HCT116 (cell line): ENCODE measurements around the gene ITPR2. TPM values are rescaled to one million over a fixed set of nuclear protein-coding genes. Genes with fewer than 3 reads are reported as not detected.

ENCODE experiments used
- ATAC-seq: fragments of 200-7000 bp; cut with Tn5 transposase; 2 replicates; pipeline ENCODE4 v1.9.1; 2020; ENCODE audit warnings: mild to moderate bottlenecking, moderate library complexity
- BruUV-seq: library from RNA; stranded (reverse); fragments of 400-500 nt; replicated peaks from 2 replicates; lab custom pipeline; 2021; lab: Mats Ljungman, UMichigan
- CTCF ChIA-PET: fragments of 300-600 bp; sonication (Branson Sonifier 250); formaldehyde crosslinking; loops from one replicate; lab custom pipeline; 2021; ENCODE audit warnings: antibody characterized with exemption; lab: Charles Lee
- POLR2A ChIA-PET: fragments of 300-600, 350-600 bp; sonication (Branson Sonifier 250); formaldehyde crosslinking; loops from one replicate; lab custom pipeline; 2021; ENCODE audit warnings: antibody characterized with exemption; lab: Charles Lee
- RAD21 ChIA-PET, 2 experiments: fragments of 300-600 bp; sonication (Branson Sonifier 250); formaldehyde crosslinking; loops; one replicate each; lab custom pipeline; 2023; ENCODE audit warnings: low total read pairs in 2 of 2; ENCODE audit not compliant: uncharacterized antibody in 2 of 2, unreplicated experiment in 2 of 2, low non-redundant PET in 1 of 2; lab: Charles Lee
- DNase-seq: peaks from one replicate; pipeline ENCODE4 v3.0.0-alpha.2; 2010; ENCODE audit warnings: low read depth, low spot score
- H2AFZ ChIP-seq: fragments of 200-600 bp; shearing (Covaris generic), sonication (generic); 2 replicates; pipeline ENCODE4 v1.6.1; 2017; ENCODE audit warnings: low read depth, mixed run types, mixed read lengths, antibody characterized with exemption, low read length; ENCODE audit not compliant: poor library complexity, severe bottlenecking
- H3K27ac ChIP-seq: 2 replicates; pipeline ENCODE4 v1.5.1; 2012; ENCODE audit warnings: low read depth, low read length
- H3K27me3 ChIP-seq: fragments of 200-600 bp; sonication (generic); 2 replicates; pipeline ENCODE4 v1.6.1; 2016; ENCODE audit warnings: mixed run types, low read length, mixed read lengths; ENCODE audit not compliant: insufficient read depth
- H3K36me3 ChIP-seq, 2 experiments: fragments of 200-500 bp in 1 of 2; fragments of 200-600 bp in 1 of 2; sonication (Bioruptor generic) in 1 of 2; sonication (generic) in 1 of 2; 2 replicates each; pipeline versions ENCODE4 v1.5.1 to v1.6.1; 2014 to 2016; ENCODE audit warnings: low read length in 2 of 2, inconsistent platforms in 1 of 2, mixed read lengths in 1 of 2, mixed run types in 1 of 2; ENCODE audit not compliant: insufficient read depth in 2 of 2, control insufficient read depth in 1 of 2
- H3K4me1 ChIP-seq, 2 experiments: fragments of 200-600 bp in 1 of 2; sonication (generic) in 1 of 2; 2 replicates each; pipeline versions ENCODE4 v1.5.1 to v1.6.1; 2012 to 2017; ENCODE audit warnings: low read length in 2 of 2, inconsistent platforms in 1 of 2, mild to moderate bottlenecking in 1 of 2, mixed read lengths in 1 of 2, mixed run types in 1 of 2, moderate library complexity in 1 of 2; ENCODE audit not compliant: insufficient read depth in 2 of 2, control insufficient read depth in 1 of 2
- H3K4me2 ChIP-seq: fragments of 200-600 bp; sonication (generic); 2 replicates; pipeline ENCODE4 v1.6.1; 2017; ENCODE audit warnings: mixed run types, low read length, mixed read lengths
- H3K4me3 ChIP-seq, 2 experiments: fragments of 200-600 bp in 1 of 2; sonication (generic) in 1 of 2; replicated peaks in 1 of 2; 2 replicates each; pipeline ENCODE4 v1.5.1; 2011 to 2016; ENCODE audit warnings: low read length in 2 of 2, control low read depth in 1 of 2, low read depth in 1 of 2, mild to moderate bottlenecking in 1 of 2, mixed read lengths in 1 of 2, mixed run types in 1 of 2
- H3K79me2 ChIP-seq: fragments of 200-600 bp; sonication (generic); 2 replicates; pipeline ENCODE4 v1.6.1; 2017; ENCODE audit warnings: mild to moderate bottlenecking, mixed run types, low read length, moderate library complexity, mixed read lengths; ENCODE audit not compliant: insufficient read depth
- H3K9ac ChIP-seq: fragments of 200-600 bp; sonication (generic); 2 replicates; pipeline ENCODE4 v1.6.1; 2016; ENCODE audit warnings: low read length, mixed read lengths
- H3K9me2 ChIP-seq: fragments of 200-600 bp; sonication (generic), shearing (Covaris generic); 2 replicates; pipeline ENCODE4 v1.6.1; 2017; ENCODE audit warnings: mixed run types, mild to moderate bottlenecking, moderate library complexity; ENCODE audit not compliant: insufficient read depth
- H3K9me3 ChIP-seq, 2 experiments: fragments of 200-500 bp in 1 of 2; fragments of 200-600 bp in 1 of 2; sonication (Bioruptor generic) in 1 of 2; sonication (generic) in 1 of 2; 2 replicates each; pipeline ENCODE4 v1.6.1; 2014 to 2017; ENCODE audit warnings: low read length in 2 of 2, mixed read lengths in 2 of 2, inconsistent platforms in 1 of 2, low read depth in 1 of 2, mild to moderate bottlenecking in 1 of 2, mixed run types in 1 of 2, moderate library complexity in 1 of 2; ENCODE audit not compliant: control insufficient read depth in 1 of 2, insufficient read depth in 1 of 2
- H4K20me1 ChIP-seq: fragments of 200-600 bp; sonication (generic), shearing (Covaris generic); 2 replicates; pipeline ENCODE4 v1.6.1; 2017; ENCODE audit warnings: mixed run types, mild to moderate bottlenecking, moderate library complexity; ENCODE audit not compliant: insufficient read depth
- ATF3 ChIP-seq: IDR thresholded peaks from 2 replicates; pipeline ENCODE4 v1.6.1; 2012
- CEBPB ChIP-seq: IDR thresholded peaks from 2 replicates; pipeline ENCODE4 v1.6.1; 2012; ENCODE audit warnings: low read depth
- EGR1 ChIP-seq: IDR thresholded peaks from 2 replicates; pipeline ENCODE4 v1.6.1; 2012; ENCODE audit warnings: low read depth
- EZH2 ChIP-seq: fragments of 200-600 bp; sonication (generic); IDR thresholded peaks from 2 replicates; pipeline ENCODE4 v1.6.1; 2017; ENCODE audit warnings: antibody characterized with exemption, mixed run types
- EZH2phosphoT487 ChIP-seq: fragments of 200-600 bp; IDR thresholded peaks from 2 replicates; pipeline ENCODE4 v1.6.1; 2018; ENCODE audit warnings: antibody characterized with exemption, borderline replicate concordance
- FOSL1 ChIP-seq: IDR thresholded peaks from 2 replicates; pipeline ENCODE4 v1.6.1; 2012; ENCODE audit warnings: low read depth
- MAX ChIP-seq: IDR thresholded peaks from 2 replicates; pipeline ENCODE4 v1.6.1; 2012
- POLR2A ChIP-seq: IDR thresholded peaks from 2 replicates; pipeline ENCODE4 v1.7.0; 2011; ENCODE audit warnings: borderline replicate concordance; ENCODE audit not compliant: insufficient read depth, insufficient read length; ENCODE audit errors: extremely low read depth
- RAD21 ChIP-seq: IDR thresholded peaks from 2 replicates; pipeline ENCODE4 v1.6.1; 2012; ENCODE audit warnings: low read depth, mild to moderate bottlenecking
- SIN3A ChIP-seq: IDR thresholded peaks from 2 replicates; pipeline ENCODE4 v1.6.1; 2012; ENCODE audit warnings: low read depth
- SP1 ChIP-seq: IDR thresholded peaks from 2 replicates; pipeline ENCODE4 v1.6.1; 2012; ENCODE audit warnings: low read depth
- ZBTB33 ChIP-seq: IDR thresholded peaks from 2 replicates; pipeline ENCODE4 v1.6.1; 2011; ENCODE audit warnings: mild to moderate bottlenecking, low read length, moderate library complexity; ENCODE audit not compliant: insufficient replicate concordance; ENCODE audit errors: extremely low read depth
- ZNF274 ChIP-seq: fragments of 200-500 bp; sonication (Bioruptor generic); IDR thresholded peaks from 2 replicates; pipeline ENCODE4 v1.6.1; 2014; ENCODE audit warnings: mild to moderate bottlenecking, low read depth, low read length, inconsistent platforms
- intact Hi-C: fragments of 100-400 bp; cut with micrococcal nuclease; formaldehyde crosslinking; loops from 2 replicates; pipeline ENCODE4 v1.10.0; 2022
- total RNA-seq: library from RNA; stranded (reverse); gene quantifications from one replicate; pipeline ENCODE4 v1.2.1, GENCODE V29; 2021; ENCODE audit not compliant: unreplicated experiment

The ITPR2 gene
- total RNA-seq, 1 experiment from 2014 or later = 6.5 TPM

- ATAC-seq (no peak), DNase-seq (no peak)
- H3K9ac ChIP-seq = no peak overlapping the region
- H3K9me2 ChIP-seq = no peaks in the 10 kb centered on the region
- no peak overlapping the region for H3K27ac ChIP-seq
- H3K79me2 ChIP-seq = no peaks in the 10 kb centered on the region
- no TSS peak for BruUV-seq
- intact Hi-C loops = no loop called here
- RAD21 ChIA-PET = no interaction called here
- H3K4me2 ChIP-seq = no peak overlapping the region
- POLR2A ChIA-PET = no interaction called here
- no peaks in the 10 kb centered on the region for H3K9me3 ChIP-seq
- no peaks in the 10 kb centered on the region for H3K4me1 ChIP-seq
- no peaks in the 10 kb centered on the region for H3K27me3 ChIP-seq
- TF ChIP-seq FOSL1 (no peak), SIN3A (no peak), RAD21 (no peak), CEBPB (no peak), EGR1 (no peak), MAX (no peak)
- H4K20me1 ChIP-seq = no peaks in the 10 kb centered on the region
- CTCF ChIA-PET = interaction anchor here (1.1 kb wide), 1 partner anchor 275 kb away, joined by 3 read pairs; no protein-coding TSS in a partner anchor
- no peak overlapping the region for H2AFZ ChIP-seq
- H3K4me3 ChIP-seq = no peak overlapping the region
- no peaks in the 10 kb centered on the region for H3K36me3 ChIP-seq
These were observed 406.3 kb downstream of the ITPR2 start for GRCh38 chr12:26426652-26427051.

GRCh38 chr12:26425587-26426260 lies 407.3 kb downstream of the ITPR2 start:
- no TSS peak for BruUV-seq
- no peak for ATAC-seq
- H3K36me3 ChIP-seq = no peaks in the 10 kb centered on the region
- no peak overlapping the region for H3K4me3 ChIP-seq
- H2AFZ ChIP-seq = no peak overlapping the region
- no peak for DNase-seq
- no peaks in the 10 kb centered on the region for H3K27me3 ChIP-seq
- intact Hi-C loops = no loop called here
- H4K20me1 ChIP-seq = no peaks in the 10 kb centered on the region
- H3K9me2 ChIP-seq = no peaks in the 10 kb centered on the region
- H3K9ac ChIP-seq = no peak overlapping the region
- ChIA-PET CTCF (interaction anchor here (1.1 kb wide), 1 partner anchor 276 kb away, joined by 3 read pairs; no protein-coding TSS in a partner anchor), RAD21 (no interaction called here), POLR2A (no interaction called here)
- H3K4me1 ChIP-seq = no peaks in the 10 kb centered on the region
- no peak overlapping the region for H3K4me2 ChIP-seq
- no peak overlapping the region for H3K27ac ChIP-seq
- H3K9me3 ChIP-seq = no peaks in the 10 kb centered on the region
- H3K79me2 ChIP-seq = no peaks in the 10 kb centered on the region
- no peak for TF ChIP-seq ZNF274
- no peak for TF ChIP-seq EZH2
- no peak for TF ChIP-seq ATF3
- TF ChIP-seq MAX = no peak
- no peak for TF ChIP-seq POLR2A
- TF ChIP-seq RAD21 = no peak
- no peak for TF ChIP-seq SP1
- no peak for TF ChIP-seq FOSL1
- no peak for TF ChIP-seq ZBTB33
- TF ChIP-seq EZH2phosphoT487 = no peak
- no peak for TF ChIP-seq CEBPB
- TF ChIP-seq, all 23 proteins: peak for 0
